CD4-positive, alpha-beta memory T cell (primary cell): ENCODE measurements around the gene PTPRT. TPM values are rescaled to one million over a fixed set of nuclear protein-coding genes. Genes with fewer than 3 reads are reported as not detected.

Experiments used
- CTCF ChIA-PET: fragments of 350-600 bp; sonication (Branson Sonifier 250); formaldehyde crosslinking; loops from one replicate; lab custom pipeline; 2021; ENCODE audit warnings: inconsistent platforms; ENCODE audit not compliant: partially characterized antibody; lab: Charles Lee
- POLR2A ChIA-PET: fragments of 350-600 bp; sonication (Branson Sonifier 250); formaldehyde crosslinking; loops from one replicate; lab custom pipeline; 2021; ENCODE audit not compliant: partially characterized antibody; lab: Charles Lee
- DNase-seq, 5 donors: peaks; one replicate each; pipeline versions ENCODE4 v3.0.0 to v3.0.0-alpha.2; 2020 to 2022; ENCODE audit warnings: mixed read lengths in 1 of 5
- H3K27ac ChIP-seq: one replicate; pipeline ENCODE4 v1.7.0; 2013; ENCODE audit warnings: low read depth, low read length
- H3K27me3 ChIP-seq: 2 replicates; pipeline ENCODE4 v1.7.0; 2013; ENCODE audit warnings: mild to moderate bottlenecking, low read length, moderate library complexity; ENCODE audit not compliant: insufficient read depth
- H3K36me3 ChIP-seq: 2 replicates; pipeline ENCODE4 v1.7.0; 2013; ENCODE audit warnings: mild to moderate bottlenecking, low read length, moderate library complexity; ENCODE audit not compliant: insufficient read depth
- H3K4me1 ChIP-seq: 2 replicates; pipeline ENCODE4 v1.7.0; 2013; ENCODE audit warnings: mild to moderate bottlenecking, low read length, moderate library complexity; ENCODE audit not compliant: insufficient read depth
- H3K4me3 ChIP-seq, 2 donors: one replicate each; pipeline ENCODE4 v1.7.0; 2013; ENCODE audit warnings: low read length in 2 of 2, mild to moderate bottlenecking in 1 of 2
- H3K9me3 ChIP-seq, 2 donors: one replicate each; pipeline ENCODE4 v1.7.0; 2013; ENCODE audit warnings: low read length in 2 of 2, control low read depth in 1 of 2; ENCODE audit not compliant: control insufficient read depth in 1 of 2
- H3K27ac Mint-ChIP-seq, 7 donors: one replicate each; pipeline ENCODE4 v1.8.0; 2020 to 2021; ENCODE audit warnings: mixed read lengths in 7 of 7, mild to moderate bottlenecking in 6 of 7, inconsistent platforms in 3 of 7, moderate library complexity in 3 of 7
- H3K27me3 Mint-ChIP-seq, 2 donors: one replicate each; pipeline ENCODE4 v1.8.0; 2020 to 2021; ENCODE audit warnings: mixed read lengths in 2 of 2
- H3K36me3 Mint-ChIP-seq, 2 donors: one replicate each; pipeline ENCODE4 v1.8.0; 2020 to 2021; ENCODE audit warnings: mixed read lengths in 2 of 2, inconsistent platforms in 1 of 2, mild to moderate bottlenecking in 1 of 2
- H3K4me1 Mint-ChIP-seq, 4 donors: one replicate each; pipeline ENCODE4 v1.8.0; 2020 to 2021; ENCODE audit warnings: mixed read lengths in 4 of 4, mild to moderate bottlenecking in 1 of 4
- H3K4me3 Mint-ChIP-seq, 8 donors: one replicate each; pipeline ENCODE4 v1.8.0; 2020 to 2021; ENCODE audit warnings: mixed read lengths in 8 of 8, mild to moderate bottlenecking in 7 of 8, moderate library complexity in 6 of 8, inconsistent platforms in 3 of 8
- H3K9me3 Mint-ChIP-seq, 8 donors: one replicate each; pipeline ENCODE4 v1.8.0; 2020 to 2021; ENCODE audit warnings: mixed read lengths in 8 of 8, mild to moderate bottlenecking in 5 of 8, inconsistent platforms in 3 of 8, moderate library complexity in 1 of 8
- intact Hi-C: fragments of 100-400 bp; cut with micrococcal nuclease; formaldehyde crosslinking; loops from one replicate; pipeline ENCODE4 v1.15.1; 2023
- polyA plus RNA-seq, 2 donors: library from polyadenylated mRNA; unstranded; fragments of 300-500 nt; fragmentation: Illumina TruSeq; gene quantifications; one replicate each; pipeline ENCODE4 v1.2.3, GENCODE V29; 2021
- total RNA-seq, 2 experiments: library from RNA; stranded (reverse); gene quantifications; one replicate each; pipeline ENCODE4 v1.2.3, GENCODE V29; 2021

Gene PTPRT
- total and polyA plus RNA-seq, 4 experiments from 2014 or later, result not detected

GRCh38 chr20:42595625-42596024 is 594.1 kb downstream of the PTPRT start:
- H3K36me3 Mint-ChIP-seq, result no peaks in the 10 kb centered on the region
- ChIA-PET POLR2A (no interaction called here), CTCF (no interaction called here)

DNA sequence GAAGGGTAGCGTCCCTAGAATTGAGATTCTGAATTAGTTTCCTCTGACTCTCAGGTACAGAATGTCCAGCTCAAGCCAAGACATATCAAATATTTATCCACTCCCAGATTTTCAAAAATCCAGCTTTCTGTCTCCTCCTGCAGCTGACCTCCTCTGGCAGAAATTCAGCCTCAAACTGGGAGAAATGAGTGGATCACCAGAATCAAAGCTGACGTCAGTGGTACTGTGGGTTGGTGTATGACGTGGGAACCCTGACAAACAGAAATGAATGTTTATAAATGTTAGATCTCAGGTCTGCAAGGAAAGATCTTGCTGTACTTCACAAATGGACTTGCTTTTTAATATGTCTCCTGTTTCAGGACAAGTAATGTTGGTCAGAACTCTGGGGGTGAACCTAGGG is 595.0 kb downstream of the PTPRT start:
- Mint-ChIP-seq H3K27ac (no peak overlapping the region), H3K4me1 (no peaks in the 10 kb centered on the region), H3K36me3 (no peaks in the 10 kb centered on the region), H3K4me3 (no peak overlapping the region), H3K27me3 (no peaks in the 10 kb centered on the region), H3K9me3 (peaks cover 0 to 4% (median 2%) of the 10 kb centered on the region in 8 donors)
- Histone ChIP-seq H3K27ac (no peak overlapping the region), H3K27me3 (no peaks in the 10 kb centered on the region), H3K9me3 (no peaks in the 10 kb centered on the region), H3K4me1 (no peaks in the 10 kb centered on the region), H3K36me3 (no peaks in the 10 kb centered on the region), H3K4me3 (no peak overlapping the region)
- CTCF ChIA-PET, result no interaction called here
- no peak for DNase-seq
- POLR2A ChIA-PET, result no interaction called here
- intact Hi-C loops, result no loop called here

More at GRCh38 chr20:42595625-42596024, 594.1 kb downstream of the PTPRT start:
- Histone ChIP-seq H3K27ac (no peak overlapping the region), H3K4me1 (no peaks in the 10 kb centered on the region), H3K9me3 (no peaks in the 10 kb centered on the region), H3K27me3 (no peaks in the 10 kb centered on the region), H3K36me3 (no peaks in the 10 kb centered on the region), H3K4me3 (no peak overlapping the region)
- Mint-ChIP-seq H3K4me3 (no peak overlapping the region), H3K9me3 (peaks cover 0 to 5% (median 2%) of the 10 kb centered on the region in 8 donors), H3K4me1 (no peaks in the 10 kb centered on the region), H3K27ac (no peak overlapping the region), H3K27me3 (no peaks in the 10 kb centered on the region)
- intact Hi-C loops, result no loop called here
- no peak for DNase-seq

- Mint-ChIP-seq H3K27ac (no peak overlapping the region), H3K27me3 (no peaks in the 10 kb centered on the region), H3K36me3 (no peaks in the 10 kb centered on the region), H3K9me3 (peaks cover 0 to 4% (median 2%) of the 10 kb centered on the region in 8 donors), H3K4me3 (no peak overlapping the region), H3K4me1 (no peaks in the 10 kb centered on the region)
- POLR2A ChIA-PET, result no interaction called here
- CTCF ChIA-PET, result no interaction called here
- no peak overlapping the region for H3K27ac ChIP-seq
- intact Hi-C loops, result no loop called here
- no peaks in the 10 kb centered on the region for H3K27me3 ChIP-seq
- no peaks in the 10 kb centered on the region for H3K9me3 ChIP-seq
- H3K4me1 ChIP-seq, result no peaks in the 10 kb centered on the region
- H3K4me3 ChIP-seq, result no peak overlapping the region
- H3K36me3 ChIP-seq, result no peaks in the 10 kb centered on the region
- DNase-seq, result no peak
These were observed 595.7 kb downstream of the PTPRT start for GRCh38 chr20:42594011-42594410.

DNA sequence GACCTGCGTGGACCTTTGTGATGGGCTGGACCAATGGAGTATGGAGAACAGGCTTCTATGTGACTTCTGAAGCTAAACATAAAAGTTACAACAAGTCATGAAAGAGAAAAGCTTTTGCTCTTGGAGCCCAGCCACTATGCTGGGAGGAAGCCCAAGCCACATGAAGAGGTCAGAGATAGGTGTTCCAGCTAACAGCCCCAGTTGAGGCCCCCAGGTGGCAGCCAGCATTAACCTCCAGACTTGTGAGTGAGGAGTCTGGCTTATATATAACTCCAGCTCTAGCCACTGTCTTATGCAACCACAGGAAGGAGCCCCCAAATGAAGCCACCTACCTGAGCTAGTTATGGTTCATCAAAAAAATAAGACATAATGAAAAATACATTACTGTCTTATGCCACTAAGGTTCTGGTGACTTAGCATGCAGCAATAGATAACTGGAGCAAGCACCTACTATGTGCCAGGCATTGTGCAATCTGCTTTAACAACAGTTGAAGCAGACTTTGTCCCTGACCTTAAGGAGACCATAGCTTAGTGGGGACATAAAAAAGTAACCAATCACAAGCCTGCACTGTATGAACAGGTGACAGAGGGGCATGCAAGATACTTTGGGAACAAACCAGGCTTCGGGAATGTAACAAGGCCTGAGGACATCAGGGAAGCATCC is 599.6 kb downstream of the PTPRT start:
- Mint-ChIP-seq H3K4me1 (no peaks in the 10 kb centered on the region), H3K27ac (no peak overlapping the region), H3K27me3 (no peaks in the 10 kb centered on the region), H3K36me3 (no peaks in the 10 kb centered on the region), H3K4me3 (no peak overlapping the region), H3K9me3 (peaks cover 0 to 3% (median 2%) of the 10 kb centered on the region in 8 donors)
- Histone ChIP-seq H3K4me1 (no peaks in the 10 kb centered on the region), H3K27ac (no peak overlapping the region), H3K4me3 (no peak overlapping the region), H3K9me3 (no peaks in the 10 kb centered on the region), H3K36me3 (no peaks in the 10 kb centered on the region), H3K27me3 (no peaks in the 10 kb centered on the region)
- intact Hi-C loops, result no loop called here
- no peak for DNase-seq
- CTCF ChIA-PET, result no interaction called here
- POLR2A ChIA-PET, result no interaction called here

DNA sequence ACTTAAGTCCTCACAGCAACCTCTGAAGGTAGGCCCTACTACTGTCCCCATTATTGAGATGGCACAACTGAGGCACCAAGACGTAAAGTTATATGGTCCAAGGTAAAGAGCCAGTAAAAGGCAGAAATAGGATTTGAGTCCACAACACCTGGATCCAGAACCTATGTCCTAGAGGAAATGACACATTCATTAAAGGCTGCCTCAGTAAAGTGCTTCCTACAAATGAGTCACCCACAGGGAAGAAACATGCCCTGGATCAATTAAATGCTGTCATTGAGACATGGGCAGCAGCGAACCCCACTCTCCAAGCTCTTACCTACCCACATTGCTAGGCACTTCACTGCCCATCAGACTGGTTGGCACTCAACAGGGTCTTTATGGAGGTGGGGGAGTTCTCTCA is 600.9 kb downstream of the PTPRT start:
- no peaks in the 10 kb centered on the region for H3K27me3 Mint-ChIP-seq
- H3K4me3 ChIP-seq, result no peak overlapping the region

GRCh38 chr20:42587427-42587826 is 602.3 kb downstream of the PTPRT start:
- intact Hi-C loops, result no loop called here
- ChIA-PET POLR2A (no interaction called here), CTCF (no interaction called here)
- peaks cover 0 to 6% (median under 1%) of the 10 kb centered on the region in 8 donors for H3K9me3 Mint-ChIP-seq
- H3K4me3 ChIP-seq, result no peak overlapping the region
- H3K9me3 ChIP-seq, result no peaks in the 10 kb centered on the region
- no peak overlapping the region for H3K4me3 Mint-ChIP-seq
- H3K27ac Mint-ChIP-seq, result no peak overlapping the region
- no peaks in the 10 kb centered on the region for H3K27me3 ChIP-seq
- no peak for DNase-seq
- H3K4me1 Mint-ChIP-seq, result no peaks in the 10 kb centered on the region
- H3K27ac ChIP-seq, result no peak overlapping the region
- H3K36me3 Mint-ChIP-seq, result no peaks in the 10 kb centered on the region
- H3K4me1 ChIP-seq, result no peaks in the 10 kb centered on the region
- no peaks in the 10 kb centered on the region for H3K36me3 ChIP-seq
- H3K27me3 Mint-ChIP-seq, result no peaks in the 10 kb centered on the region

More for the DNA sequence above, 600.9 kb downstream of the PTPRT start:
- POLR2A ChIA-PET, result no interaction called here
- Mint-ChIP-seq H3K4me3 (no peak overlapping the region), H3K9me3 (peaks cover 0 to 7% (median under 1%) of the 10 kb centered on the region in 8 donors), H3K27ac (no peak overlapping the region), H3K4me1 (no peaks in the 10 kb centered on the region), H3K36me3 (no peaks in the 10 kb centered on the region)
- Histone ChIP-seq H3K9me3 (no peaks in the 10 kb centered on the region), H3K4me1 (no peaks in the 10 kb centered on the region), H3K27ac (no peak overlapping the region), H3K27me3 (no peaks in the 10 kb centered on the region), H3K36me3 (no peaks in the 10 kb centered on the region)
- intact Hi-C loops, result no loop called here
- DNase-seq, result no peak
- CTCF ChIA-PET, result no interaction called here

DNA sequence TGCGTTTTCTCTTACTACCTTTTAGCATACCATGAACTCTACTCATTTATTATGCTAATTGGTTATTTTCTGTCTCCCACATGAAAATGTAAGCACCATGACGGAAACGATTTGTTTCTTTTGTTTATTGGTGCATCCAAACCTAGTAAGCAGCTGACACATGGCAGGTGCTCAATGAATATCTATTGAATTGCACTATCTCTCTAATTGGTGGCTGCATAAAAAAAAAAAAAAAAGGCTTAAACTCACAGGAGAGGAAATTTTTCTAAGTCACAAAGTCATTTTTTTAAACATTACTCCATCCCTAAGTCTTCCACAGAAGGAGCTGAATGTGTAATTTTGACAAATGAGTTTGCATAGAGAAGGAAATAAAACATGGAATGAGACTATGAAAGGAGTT is 608.4 kb downstream of the PTPRT start:
- peak overlapping the region in 1 of 8 donors; percentile 3 for H3K4me3 Mint-ChIP-seq
- peaks cover 3 to 21% (median 8%) of the 10 kb centered on the region in 8 donors for H3K9me3 Mint-ChIP-seq
- no peaks in the 10 kb centered on the region for H3K27me3 Mint-ChIP-seq
- no peaks in the 10 kb centered on the region for H3K27me3 ChIP-seq
- intact Hi-C loops, result no loop called here
- no peaks in the 10 kb centered on the region for H3K9me3 ChIP-seq
- ChIA-PET POLR2A (no interaction called here), CTCF (no interaction called here)
- no peaks in the 10 kb centered on the region for H3K4me1 ChIP-seq
- DNase-seq, result no peak
- H3K36me3 Mint-ChIP-seq, result no peaks in the 10 kb centered on the region
- no peak overlapping the region for H3K4me3 ChIP-seq
- H3K36me3 ChIP-seq, result no peaks in the 10 kb centered on the region
- H3K4me1 Mint-ChIP-seq, result no peaks in the 10 kb centered on the region
- H3K27ac ChIP-seq, result no peak overlapping the region
- H3K27ac Mint-ChIP-seq, result no peak overlapping the region
